CD4-positive, alpha-beta memory T cell (primary cell): Measurements from ENCODE around the gene ADAD2. TPM values are rescaled to one million over a fixed set of nuclear protein-coding genes. Genes with fewer than 3 reads are reported as not detected.

Source experiments
- CTCF ChIA-PET: fragments of 350-600 bp; sonication (Branson Sonifier 250); formaldehyde crosslinking; loops from one replicate; lab custom pipeline; 2021; ENCODE audit warnings: inconsistent platforms; ENCODE audit not compliant: partially characterized antibody; lab: Charles Lee
- POLR2A ChIA-PET: fragments of 350-600 bp; sonication (Branson Sonifier 250); formaldehyde crosslinking; loops from one replicate; lab custom pipeline; 2021; ENCODE audit not compliant: partially characterized antibody; lab: Charles Lee
- DNase-seq, 5 donors: peaks; one replicate each; pipeline versions ENCODE4 v3.0.0 to v3.0.0-alpha.2; 2020 to 2022; ENCODE audit warnings: mixed read lengths in 1 of 5
- H3K27ac ChIP-seq: one replicate; pipeline ENCODE4 v1.7.0; 2013; ENCODE audit warnings: low read depth, low read length
- H3K27me3 ChIP-seq: 2 replicates; pipeline ENCODE4 v1.7.0; 2013; ENCODE audit warnings: mild to moderate bottlenecking, low read length, moderate library complexity; ENCODE audit not compliant: insufficient read depth
- H3K36me3 ChIP-seq: 2 replicates; pipeline ENCODE4 v1.7.0; 2013; ENCODE audit warnings: mild to moderate bottlenecking, low read length, moderate library complexity; ENCODE audit not compliant: insufficient read depth
- H3K4me1 ChIP-seq: 2 replicates; pipeline ENCODE4 v1.7.0; 2013; ENCODE audit warnings: mild to moderate bottlenecking, low read length, moderate library complexity; ENCODE audit not compliant: insufficient read depth
- H3K4me3 ChIP-seq, 2 donors: one replicate each; pipeline ENCODE4 v1.7.0; 2013; ENCODE audit warnings: low read length in 2 of 2, mild to moderate bottlenecking in 1 of 2
- H3K9me3 ChIP-seq, 2 donors: one replicate each; pipeline ENCODE4 v1.7.0; 2013; ENCODE audit warnings: low read length in 2 of 2, control low read depth in 1 of 2; ENCODE audit not compliant: control insufficient read depth in 1 of 2
- H3K27ac Mint-ChIP-seq, 7 donors: one replicate each; pipeline ENCODE4 v1.8.0; 2020 to 2021; ENCODE audit warnings: mixed read lengths in 7 of 7, mild to moderate bottlenecking in 6 of 7, inconsistent platforms in 3 of 7, moderate library complexity in 3 of 7
- H3K27me3 Mint-ChIP-seq, 2 donors: one replicate each; pipeline ENCODE4 v1.8.0; 2020 to 2021; ENCODE audit warnings: mixed read lengths in 2 of 2
- H3K36me3 Mint-ChIP-seq, 2 donors: one replicate each; pipeline ENCODE4 v1.8.0; 2020 to 2021; ENCODE audit warnings: mixed read lengths in 2 of 2, inconsistent platforms in 1 of 2, mild to moderate bottlenecking in 1 of 2
- H3K4me1 Mint-ChIP-seq, 4 donors: one replicate each; pipeline ENCODE4 v1.8.0; 2020 to 2021; ENCODE audit warnings: mixed read lengths in 4 of 4, mild to moderate bottlenecking in 1 of 4
- H3K4me3 Mint-ChIP-seq, 8 donors: one replicate each; pipeline ENCODE4 v1.8.0; 2020 to 2021; ENCODE audit warnings: mixed read lengths in 8 of 8, mild to moderate bottlenecking in 7 of 8, moderate library complexity in 6 of 8, inconsistent platforms in 3 of 8
- H3K9me3 Mint-ChIP-seq, 8 donors: one replicate each; pipeline ENCODE4 v1.8.0; 2020 to 2021; ENCODE audit warnings: mixed read lengths in 8 of 8, mild to moderate bottlenecking in 5 of 8, inconsistent platforms in 3 of 8, moderate library complexity in 1 of 8
- intact Hi-C: fragments of 100-400 bp; cut with micrococcal nuclease; formaldehyde crosslinking; loops from one replicate; pipeline ENCODE4 v1.15.1; 2023
- polyA plus RNA-seq, 2 donors: library from polyadenylated mRNA; unstranded; fragments of 300-500 nt; fragmentation: Illumina TruSeq; gene quantifications; one replicate each; pipeline ENCODE4 v1.2.3, GENCODE V29; 2021
- total RNA-seq, 2 experiments: library from RNA; stranded (reverse); gene quantifications; one replicate each; pipeline ENCODE4 v1.2.3, GENCODE V29; 2021

Gene ADAD2
- total and polyA plus RNA-seq, 4 experiments from 2014 or later = not detected

DNA sequence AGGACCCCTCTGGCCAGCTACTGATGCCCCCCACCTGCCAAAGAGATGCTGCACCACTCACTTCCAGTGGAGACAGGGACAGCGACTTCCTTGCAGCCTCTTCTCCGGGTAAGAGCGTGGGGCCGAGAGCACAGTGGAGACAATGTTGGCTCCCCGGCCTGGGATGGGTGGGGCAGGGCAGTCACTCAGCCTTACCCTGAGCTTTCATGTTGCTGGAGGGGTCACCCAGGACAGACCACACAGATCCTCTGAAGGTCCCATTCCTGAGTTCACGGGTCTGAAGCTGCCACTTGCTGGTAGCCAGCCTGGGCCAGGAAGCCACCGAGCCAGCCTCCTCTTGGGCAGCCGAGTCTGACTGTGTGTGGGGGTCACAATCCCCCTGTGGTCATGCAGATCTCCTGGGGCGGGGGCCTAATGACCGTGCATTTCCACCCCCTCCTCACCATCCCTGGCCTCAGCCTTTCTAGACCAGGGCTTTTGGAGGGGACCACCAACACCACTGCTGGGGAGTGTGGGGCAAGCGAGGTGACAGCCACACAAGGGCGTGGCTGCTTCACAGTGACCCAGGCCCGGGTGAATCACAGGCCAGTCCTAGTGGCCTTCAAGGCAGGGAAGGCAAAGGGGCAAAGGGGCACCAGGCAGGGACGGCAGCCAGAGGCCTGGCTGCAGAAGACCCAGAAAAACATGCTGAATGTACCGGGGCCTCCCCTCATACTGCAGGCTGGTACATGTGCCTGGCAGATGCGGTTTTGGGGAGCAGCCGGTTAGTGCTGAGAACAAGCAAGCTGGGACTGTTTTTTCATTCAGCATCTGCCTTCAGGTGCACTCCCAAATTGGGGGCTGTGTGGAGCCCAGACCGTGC is 14.5 kb upstream of the ADAD2 start:
- Histone ChIP-seq H3K4me1 (no peaks in the 10 kb centered on the region), H3K27ac (no peak overlapping the region), H3K27me3 (no peaks in the 10 kb centered on the region), H3K9me3 (no peaks in the 10 kb centered on the region), H3K4me3 (no peak overlapping the region), H3K36me3 (peaks cover 18% of the 10 kb centered on the region)
- ChIA-PET CTCF (interaction anchor here (0.9 to 7.4 kb wide), 13 partner anchors 8 to 350 kb away, joined by 3 to 78 read pairs (median 4); partner anchors contain the start of gene TAF1C), POLR2A (interaction anchor here (0.9 to 1.6 kb wide), 3 partner anchors 60 to 107 kb away, joined by 3 to 5 read pairs (median 5); partner anchors contain the start of gene MBTPS1)
- peaks cover 2 to 21% of the 10 kb centered on the region in 2 donors for H3K36me3 Mint-ChIP-seq
- H3K27ac Mint-ChIP-seq = no peak overlapping the region
- intact Hi-C loops = no loop called here
- no peaks in the 10 kb centered on the region for H3K9me3 Mint-ChIP-seq
- H3K27me3 Mint-ChIP-seq = peaks cover 0 to 2% of the 10 kb centered on the region in 2 donors
- DNase-seq = no peak
- H3K4me3 Mint-ChIP-seq = no peak overlapping the region
- H3K4me1 Mint-ChIP-seq = peaks cover 0 to 6% (median 5%) of the 10 kb centered on the region in 4 donors

DNA sequence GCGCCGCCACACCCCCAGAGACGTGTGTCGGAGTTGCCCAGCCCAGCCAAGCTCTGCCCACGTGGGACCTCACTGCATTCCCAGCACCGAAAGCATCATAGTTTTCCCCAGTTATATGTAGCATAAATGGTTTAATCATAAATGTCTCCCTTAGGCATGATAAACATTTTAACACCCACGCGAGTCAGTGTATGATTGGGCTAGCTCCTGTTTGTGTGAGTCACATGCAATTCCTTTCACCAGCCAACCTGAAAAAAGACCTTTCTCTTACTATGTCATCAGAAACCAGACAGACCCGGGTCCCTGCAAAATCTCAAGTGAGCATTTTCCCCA is 13.2 kb upstream of the ADAD2 start:
- no peak for DNase-seq
- H3K27ac ChIP-seq = no peak overlapping the region
- ChIA-PET CTCF (interaction anchor here (2.4 to 7.4 kb wide), 2 partner anchors 9 to 92 kb away, joined by 11 to 78 read pairs; partner anchors contain the start of gene TAF1C), POLR2A (no interaction called here)
- Mint-ChIP-seq H3K27ac (peak overlapping the region in 3 of 7 donors; percentile 15 to 25 (median 22)), H3K36me3 (peaks cover 8 to 31% of the 10 kb centered on the region in 2 donors), H3K4me1 (peaks cover 0 to 6% (median 5%) of the 10 kb centered on the region in 4 donors), H3K27me3 (no peaks in the 10 kb centered on the region), H3K4me3 (no peak overlapping the region), H3K9me3 (no peaks in the 10 kb centered on the region)
- intact Hi-C loops = no loop called here
- H3K9me3 ChIP-seq = no peaks in the 10 kb centered on the region
- no peaks in the 10 kb centered on the region for H3K4me1 ChIP-seq
- no peaks in the 10 kb centered on the region for H3K27me3 ChIP-seq
- peaks cover 30% of the 10 kb centered on the region for H3K36me3 ChIP-seq
- H3K4me3 ChIP-seq = no peak overlapping the region

DNA sequence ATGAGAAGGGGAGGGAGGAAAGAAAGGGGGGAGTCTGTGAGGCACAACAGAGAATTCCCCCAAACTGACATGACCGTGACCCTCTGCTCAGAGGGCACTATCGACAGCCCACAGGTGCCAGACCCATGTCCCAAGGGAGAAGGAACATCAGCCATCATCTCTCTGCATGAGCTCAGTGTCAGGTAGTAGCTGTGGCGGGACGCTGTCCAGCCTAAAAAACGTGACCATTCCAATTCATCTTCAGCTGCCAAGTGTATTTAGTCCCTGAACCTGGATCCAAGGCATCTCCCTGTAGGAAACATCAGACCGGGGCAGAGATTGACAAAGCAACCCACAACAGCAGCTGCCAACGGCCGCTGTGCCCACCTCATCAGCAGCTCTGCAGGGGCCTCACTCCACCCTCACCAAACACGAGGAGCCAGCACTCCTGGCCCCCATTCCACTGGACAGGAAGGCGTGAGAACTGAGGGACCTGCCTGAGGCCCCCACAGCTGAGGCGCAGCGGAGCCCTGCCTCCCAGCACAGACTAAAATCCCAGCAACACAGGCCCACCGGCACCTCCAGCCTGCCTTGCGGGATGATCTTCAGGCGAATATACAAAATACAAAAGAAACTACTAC is 12.7 kb upstream of the ADAD2 start:
- H3K4me3 Mint-ChIP-seq = no peak overlapping the region
- Histone ChIP-seq H3K27ac (no peak overlapping the region), H3K4me3 (no peak overlapping the region), H3K9me3 (no peaks in the 10 kb centered on the region), H3K27me3 (no peaks in the 10 kb centered on the region), H3K4me1 (no peaks in the 10 kb centered on the region), H3K36me3 (peaks cover 35% of the 10 kb centered on the region)
- POLR2A ChIA-PET = no interaction called here
- CTCF ChIA-PET = interaction anchor here (2.4 to 7.4 kb wide), 2 partner anchors 9 to 93 kb away, joined by 11 to 78 read pairs; partner anchors contain the start of gene TAF1C
- H3K36me3 Mint-ChIP-seq = peaks cover 12 to 35% of the 10 kb centered on the region in 2 donors
- H3K27me3 Mint-ChIP-seq = no peaks in the 10 kb centered on the region
- H3K4me1 Mint-ChIP-seq = peaks cover under 1 to 6% (median 5%) of the 10 kb centered on the region in 4 donors
- peak overlapping the region in 3 of 7 donors; percentile 15 to 25 (median 22) for H3K27ac Mint-ChIP-seq
- intact Hi-C loops = no loop called here
- no peak for DNase-seq
- no peaks in the 10 kb centered on the region for H3K9me3 Mint-ChIP-seq

DNA sequence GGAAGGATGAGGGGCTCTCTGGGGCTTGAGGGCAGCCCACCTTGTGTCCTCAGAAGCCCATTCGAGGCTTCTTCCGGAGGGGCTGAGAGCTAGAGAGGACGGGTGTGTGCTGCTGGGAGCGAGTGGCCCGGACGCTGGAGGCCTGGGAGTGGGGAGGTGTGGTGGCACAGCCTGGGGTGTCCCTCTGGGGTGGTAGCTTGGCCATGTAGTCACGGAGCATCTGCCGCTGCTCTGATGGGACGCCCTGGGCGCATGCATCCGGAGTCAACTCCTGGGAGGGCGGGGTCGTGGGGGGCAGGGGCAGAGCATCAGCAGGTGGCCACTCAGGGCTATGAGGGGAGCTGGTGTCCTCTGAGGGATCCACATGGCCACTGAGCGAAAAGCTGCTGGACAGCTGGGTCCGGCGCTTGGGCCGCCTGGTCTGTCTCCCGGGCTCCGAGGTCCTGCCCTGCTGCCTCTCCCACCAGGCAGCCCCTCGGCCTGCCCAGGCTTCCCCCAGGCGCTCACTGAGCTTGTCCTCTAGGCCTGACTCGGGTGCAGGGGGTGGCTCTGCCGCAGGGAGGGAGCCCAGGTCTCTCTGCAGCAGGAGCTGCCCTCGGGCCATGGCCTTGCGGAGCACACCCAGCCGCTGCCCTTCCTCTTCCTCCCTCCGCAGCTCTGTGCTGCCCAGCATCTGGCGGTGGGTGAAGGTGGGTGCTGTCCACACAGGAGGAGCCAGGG is 11.9 kb upstream of the ADAD2 start:
- intact Hi-C loops = no loop called here
- H3K27ac ChIP-seq = no peak overlapping the region
- ChIA-PET CTCF (interaction anchor here (1.1 to 7.4 kb wide), 3 partner anchors 8 to 252 kb away, joined by 3 to 78 read pairs (median 11); partner anchors contain the start of gene TAF1C), POLR2A (no interaction called here)
- H3K9me3 ChIP-seq = no peaks in the 10 kb centered on the region
- Mint-ChIP-seq H3K9me3 (no peaks in the 10 kb centered on the region), H3K4me3 (no peak overlapping the region), H3K4me1 (peaks cover 5 to 9% (median 6%) of the 10 kb centered on the region in 4 donors), H3K27me3 (no peaks in the 10 kb centered on the region), H3K36me3 (peaks cover 12 to 35% of the 10 kb centered on the region in 2 donors), H3K27ac (no peak overlapping the region)
- DNase-seq = no peak
- H3K27me3 ChIP-seq = no peaks in the 10 kb centered on the region
- no peak overlapping the region for H3K4me3 ChIP-seq
- peaks cover 41% of the 10 kb centered on the region for H3K36me3 ChIP-seq
- no peaks in the 10 kb centered on the region for H3K4me1 ChIP-seq

DNA sequence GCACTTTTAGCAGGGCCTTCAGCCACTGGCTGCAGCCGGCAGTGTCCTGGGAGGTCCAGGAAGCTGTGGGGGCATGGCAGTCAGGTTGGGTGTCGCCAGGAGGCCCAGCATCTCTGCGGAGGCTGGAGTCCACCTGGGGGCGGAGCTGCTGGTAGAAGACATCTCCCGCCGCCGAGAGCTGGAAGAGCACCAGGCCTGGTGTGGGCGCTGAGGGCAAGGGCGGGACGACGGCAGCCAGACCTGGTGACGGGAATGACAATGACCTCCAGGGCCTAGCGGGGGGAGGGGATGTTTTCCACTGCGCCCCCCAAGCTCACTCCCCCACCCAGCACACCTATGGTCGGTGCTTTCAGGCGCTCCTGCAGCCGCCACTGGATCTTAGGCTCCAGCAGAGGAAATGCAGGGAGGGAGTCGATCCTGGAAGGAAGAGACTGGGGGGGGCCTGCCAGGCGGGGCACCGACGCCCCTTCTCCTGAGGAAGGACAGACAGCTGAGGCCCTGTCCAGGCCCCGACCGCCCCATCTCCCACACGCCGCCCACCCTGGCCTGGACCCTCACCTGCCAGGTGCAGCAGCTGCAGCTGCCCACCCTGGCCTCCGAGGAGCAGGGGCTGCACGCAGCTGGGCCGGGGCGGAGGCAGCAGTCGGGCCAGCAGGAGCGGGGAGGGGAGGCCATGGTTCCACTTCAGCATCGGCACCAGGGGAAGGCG is 11.2 kb upstream of the ADAD2 start:
- H3K9me3 Mint-ChIP-seq = no peaks in the 10 kb centered on the region
- ChIA-PET CTCF (interaction anchor here (1.1 kb wide), 1 partner anchor 252 kb away, joined by 3 read pairs; no protein-coding TSS in a partner anchor), POLR2A (no interaction called here)
- no peak overlapping the region for H3K4me3 ChIP-seq
- H3K4me3 Mint-ChIP-seq = no peak overlapping the region
- peaks cover 16 to 40% of the 10 kb centered on the region in 2 donors for H3K36me3 Mint-ChIP-seq
- peaks cover 8 to 16% (median 11%) of the 10 kb centered on the region in 4 donors for H3K4me1 Mint-ChIP-seq
- H3K27ac ChIP-seq = no peak overlapping the region
- no peak overlapping the region for H3K27ac Mint-ChIP-seq
- H3K9me3 ChIP-seq = no peaks in the 10 kb centered on the region
- no peaks in the 10 kb centered on the region for H3K27me3 Mint-ChIP-seq
- H3K4me1 ChIP-seq = peaks cover 3% of the 10 kb centered on the region
- H3K27me3 ChIP-seq = no peaks in the 10 kb centered on the region
- intact Hi-C loops = no loop called here
- DNase-seq = no peak
- H3K36me3 ChIP-seq = peaks cover 46% of the 10 kb centered on the region

DNA sequence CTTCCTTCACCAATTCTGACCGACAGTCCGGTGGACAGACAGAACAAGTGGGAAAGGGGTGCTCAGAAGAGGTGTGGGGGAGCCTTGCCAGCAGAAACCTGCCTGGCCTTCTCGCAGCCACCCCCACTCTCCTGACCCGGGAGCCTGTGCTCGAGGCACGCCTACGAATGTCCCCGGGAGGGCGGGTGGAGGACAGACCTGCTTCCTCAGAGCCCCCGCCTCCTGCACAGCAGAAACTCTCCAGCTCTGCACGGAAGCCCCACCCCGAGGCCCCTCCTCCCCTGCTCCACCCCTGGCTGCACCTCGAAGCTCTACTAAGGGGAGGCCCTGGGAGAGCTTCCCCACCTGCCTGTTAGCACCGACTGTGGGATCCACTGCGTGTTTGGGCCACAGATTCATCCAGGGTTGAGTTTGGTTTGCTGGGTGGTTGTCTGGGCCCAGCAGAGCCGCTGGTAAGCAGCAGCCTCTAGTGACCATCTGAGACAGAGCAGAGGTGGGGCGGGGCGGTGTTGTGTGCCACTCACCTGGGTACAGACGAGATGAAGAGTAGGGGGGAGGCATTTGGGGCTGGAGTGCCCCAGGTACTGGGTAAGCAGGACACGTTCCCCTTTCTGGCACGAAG is 10.3 kb upstream of the ADAD2 start:
- no peak overlapping the region for H3K4me3 Mint-ChIP-seq
- intact Hi-C loops = no loop called here

More for the DNA sequence above, 10.3 kb upstream of the ADAD2 start:
- Histone ChIP-seq H3K27ac (no peak overlapping the region), H3K4me1 (peaks cover 11% of the 10 kb centered on the region), H3K27me3 (no peaks in the 10 kb centered on the region), H3K4me3 (no peak overlapping the region), H3K9me3 (no peaks in the 10 kb centered on the region), H3K36me3 (peaks cover 46% of the 10 kb centered on the region)
- POLR2A ChIA-PET = no interaction called here
- no peak overlapping the region for H3K27ac Mint-ChIP-seq
- H3K27me3 Mint-ChIP-seq = no peaks in the 10 kb centered on the region
- CTCF ChIA-PET = no interaction called here
- no peaks in the 10 kb centered on the region for H3K9me3 Mint-ChIP-seq
- peaks cover 9 to 25% (median 12%) of the 10 kb centered on the region in 4 donors for H3K4me1 Mint-ChIP-seq
- H3K36me3 Mint-ChIP-seq = peaks cover 16 to 40% of the 10 kb centered on the region in 2 donors
- no peak for DNase-seq
